DOHH2 (cell line): ENCODE measurements around the gene TCERG1L.

Source experiments
- H3F3A ChIP-seq: fragments of 200-600 bp; sonication (generic), shearing (Covaris generic); 2 replicates; pipeline ENCODE4 v1.6.0; 2016; ENCODE audit warnings: antibody characterized with exemption, mild to moderate bottlenecking; ENCODE audit not compliant: control insufficient read depth, insufficient read depth
- H3K27ac ChIP-seq: fragments of 200-600 bp; sonication (generic); 2 replicates; pipeline ENCODE4 v1.5.1; 2014; ENCODE audit warnings: low read depth, mild to moderate bottlenecking, low read length, moderate library complexity
- H3K27me3 ChIP-seq: fragments of 200-600 bp; sonication (generic); 2 replicates; pipeline ENCODE4 v1.6.1; 2014; ENCODE audit warnings: mild to moderate bottlenecking, low read length, mixed read lengths; ENCODE audit not compliant: control insufficient read depth
- H3K36me3 ChIP-seq: fragments of 200-600 bp; sonication (generic); 2 replicates; pipeline ENCODE4 v1.6.1; 2014; ENCODE audit warnings: mild to moderate bottlenecking, low read length, moderate library complexity, mixed read lengths; ENCODE audit not compliant: control insufficient read depth
- H3K4me1 ChIP-seq: fragments of 200-600 bp; sonication (generic); 2 replicates; pipeline ENCODE4 v1.6.1; 2014; ENCODE audit warnings: mild to moderate bottlenecking, low read length, mixed read lengths; ENCODE audit not compliant: control insufficient read depth
- H3K4me2 ChIP-seq: fragments of 200-600 bp; sonication (generic); 2 replicates; pipeline ENCODE4 v1.6.0; 2014; ENCODE audit warnings: mild to moderate bottlenecking, low read length, moderate library complexity
- H3K4me3 ChIP-seq: fragments of 200-600 bp; sonication (generic); 2 replicates; pipeline ENCODE4 v1.5.1; 2014; ENCODE audit warnings: mild to moderate bottlenecking, low read length, mixed read lengths
- H3K79me2 ChIP-seq: fragments of 200-600 bp; sonication (generic); 2 replicates; pipeline ENCODE4 v1.6.1; 2014; ENCODE audit warnings: mild to moderate bottlenecking, low read length, mixed read lengths; ENCODE audit not compliant: control insufficient read depth
- H3K9me2 ChIP-seq: fragments of 200-600 bp; sonication (generic); replicated peaks from 2 replicates; pipeline ENCODE4 v1.6.1; 2014; ENCODE audit warnings: mild to moderate bottlenecking, low read length, mixed read lengths; ENCODE audit not compliant: control insufficient read depth
- H3K9me3 ChIP-seq: fragments of 200-600 bp; sonication (generic); 2 replicates; pipeline ENCODE4 v1.6.1; 2014; ENCODE audit warnings: antibody characterized with exemption, low read length, mixed read lengths; ENCODE audit not compliant: control insufficient read depth, insufficient read depth
- H4K20me1 ChIP-seq: fragments of 200-600 bp; sonication (generic); 2 replicates; pipeline ENCODE4 v1.6.0; 2014; ENCODE audit warnings: low read depth, mild to moderate bottlenecking, antibody characterized with exemption, low read length, moderate library complexity; ENCODE audit not compliant: control insufficient read depth, insufficient read depth
- CTCF ChIP-seq: fragments of 200-600 bp; sonication (generic); IDR thresholded peaks from one replicate; pipeline ENCODE4 v1.5.1; 2014; ENCODE audit warnings: antibody characterized with exemption, mild to moderate bottlenecking, low read depth, low read length; ENCODE audit not compliant: poor library complexity, severe bottlenecking
- EZH2phosphoT487 ChIP-seq: fragments of 200-600 bp; sonication (generic); IDR thresholded peaks from 2 replicates; pipeline ENCODE4 v1.6.1; 2017; ENCODE audit warnings: borderline replicate concordance, mild to moderate bottlenecking, antibody characterized with exemption, low read length, moderate library complexity, mixed read lengths

TCERG1L gene

GRCh38 chr10:131260452-131261211 is 50.9 kb downstream of the TCERG1L start:
- Histone ChIP-seq H3K27me3 (no peaks in the 10 kb centered on the region), H3K9me3 (no peaks in the 10 kb centered on the region), H4K20me1 (no peaks in the 10 kb centered on the region), H3K4me3 (no peak overlapping the region), H3K9me2 (no peaks in the 10 kb centered on the region), H3K79me2 (no peaks in the 10 kb centered on the region), H3K27ac (no peak overlapping the region), H3K36me3 (no peaks in the 10 kb centered on the region), H3K4me2 (no peak overlapping the region), H3K4me1 (no peaks in the 10 kb centered on the region), H3F3A (no peaks in the 10 kb centered on the region)
- TF ChIP-seq CTCF (no peak), EZH2phosphoT487 (no peak)

GRCh38 chr10:131260031-131260430 is 51.5 kb downstream of the TCERG1L start:
- Histone ChIP-seq H3K79me2 (no peaks in the 10 kb centered on the region), H3K9me2 (no peaks in the 10 kb centered on the region), H3K4me3 (no peak overlapping the region), H3K4me1 (no peaks in the 10 kb centered on the region), H3K36me3 (no peaks in the 10 kb centered on the region), H3K27ac (no peak overlapping the region), H4K20me1 (no peaks in the 10 kb centered on the region), H3K27me3 (no peaks in the 10 kb centered on the region), H3K4me2 (no peak overlapping the region), H3K9me3 (no peaks in the 10 kb centered on the region), H3F3A (no peaks in the 10 kb centered on the region)
- TF ChIP-seq EZH2phosphoT487: no peak
- TF ChIP-seq CTCF: no peak

- H3K79me2 ChIP-seq: no peaks in the 10 kb centered on the region
- no peaks in the 10 kb centered on the region for H3K9me3 ChIP-seq
- no peaks in the 10 kb centered on the region for H3K4me1 ChIP-seq
- H3K4me2 ChIP-seq: no peak overlapping the region
- no peak overlapping the region for H3K4me3 ChIP-seq
- TF ChIP-seq CTCF (no peak), EZH2phosphoT487 (no peak)
- no peaks in the 10 kb centered on the region for H4K20me1 ChIP-seq
- no peaks in the 10 kb centered on the region for H3K27me3 ChIP-seq
- no peaks in the 10 kb centered on the region for H3K36me3 ChIP-seq
- no peak overlapping the region for H3K27ac ChIP-seq
- no peaks in the 10 kb centered on the region for H3F3A ChIP-seq
- no peaks in the 10 kb centered on the region for H3K9me2 ChIP-seq
Measured at GRCh38 chr10:131259535-131259934, 52.0 kb downstream of the TCERG1L start.
